Measurements from ENCODE around the gene THOP1.

DNA sequence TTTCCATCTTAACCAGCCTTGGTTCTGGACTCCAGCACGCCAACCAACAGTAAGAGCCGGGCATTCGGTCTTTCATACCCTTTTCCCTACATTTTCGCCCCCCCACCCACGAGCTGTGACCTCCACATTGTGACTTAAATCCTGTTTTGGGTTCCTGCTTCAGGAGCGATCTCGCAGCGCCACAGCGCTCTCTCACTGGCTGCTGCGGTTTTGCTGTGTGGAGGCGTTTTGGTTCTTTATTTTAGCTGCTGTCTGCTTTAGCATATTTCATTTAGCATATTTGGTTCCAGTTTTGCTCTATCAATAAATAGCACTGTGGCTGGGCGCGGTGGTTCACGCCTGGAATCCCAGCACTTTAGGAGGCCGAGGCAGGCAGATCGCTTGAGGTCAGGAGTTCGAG, 25.9 kb upstream of the THOP1 start:
- no peak for TF ChIP-seq CTCF (IDR thresholded peaks at IDR 0.05)
- TF ChIP-seq EZH2phosphoT487 (IDR thresholded peaks at IDR 0.05) = no peak
- TF ChIP-seq EZH2 (IDR thresholded peaks at IDR 0.05) = no peak

Data from neural progenitor cell (in vitro differentiated cells).